CD4-positive, alpha-beta T cell treated with Interleukin-17A for 4 hours (primary cell): ENCODE data around the gene TWF1.
"Not testable (repeated sequence)": the region's sequence is repeated elsewhere in the genome, so short reads cannot be mapped to it uniquely, and the experiment has no call there.

Experiments used
- DNase-seq: peaks from one replicate; pipeline ENCODE4 v3.0.0-alpha.2; 2020; ENCODE audit warnings: mixed read lengths

TWF1 gene

DNA sequence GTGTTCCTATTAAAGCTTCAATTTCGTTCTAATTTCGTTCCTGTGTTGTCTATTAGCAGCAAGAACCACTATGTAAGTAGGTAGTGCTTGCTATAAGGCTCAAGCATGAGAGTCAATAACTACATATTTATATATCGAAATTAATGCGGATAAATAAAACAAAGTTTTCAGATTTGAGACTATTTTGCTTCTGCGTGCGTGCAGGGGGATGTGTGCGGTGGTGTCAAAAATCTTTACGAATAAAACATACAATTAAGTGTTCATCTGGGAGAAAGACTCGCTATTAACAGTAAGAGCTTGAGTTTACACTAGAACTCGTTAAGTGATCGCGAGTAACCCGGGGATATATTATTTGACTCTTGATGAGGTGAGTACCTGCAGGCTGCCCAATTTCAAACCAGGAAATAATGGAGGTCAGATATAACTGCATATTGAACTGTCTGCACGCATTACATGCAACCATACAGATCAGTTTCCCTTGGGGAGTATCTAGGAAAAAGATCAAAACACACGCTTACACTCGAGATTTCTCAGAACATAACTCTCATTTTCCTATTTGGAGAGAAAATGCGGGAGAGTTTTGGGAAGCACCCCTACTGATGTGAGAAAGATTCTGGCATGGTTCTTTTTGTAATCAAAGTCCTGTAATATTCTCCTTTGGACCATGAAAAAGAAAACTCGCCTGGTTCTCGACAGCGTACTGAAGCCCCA, 813 bp downstream of the TWF1 start:
- DNase-seq: no peak

DNA sequence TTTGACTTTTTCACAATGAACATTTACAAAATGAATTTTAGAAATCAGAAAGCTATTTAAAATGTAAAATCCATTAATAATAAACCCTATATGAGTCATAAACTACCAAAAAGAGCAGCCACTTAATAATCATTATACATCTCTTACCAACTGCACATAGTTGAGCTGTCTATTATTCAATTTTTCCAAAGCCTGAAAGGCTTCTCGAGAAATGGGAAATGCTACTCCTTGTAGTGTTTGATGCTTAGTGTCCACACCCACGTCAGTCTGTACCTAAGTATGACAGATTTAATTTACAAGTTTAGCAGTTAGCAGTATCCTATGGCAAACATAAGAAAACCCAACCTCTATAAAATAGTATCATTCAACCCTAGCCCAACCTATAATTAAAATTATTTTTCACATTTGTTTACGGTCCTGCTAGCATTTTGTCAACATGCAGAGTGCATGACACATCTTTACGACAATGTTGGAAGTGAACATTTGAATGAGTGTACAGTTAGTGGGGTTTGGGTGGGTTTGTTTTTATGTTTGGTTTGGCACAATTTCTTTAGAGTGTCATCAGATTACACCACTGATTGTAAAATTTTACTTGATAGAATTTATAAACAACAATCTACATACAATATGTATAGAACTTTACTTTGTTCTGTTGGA, 8.4 kb downstream of the TWF1 start:
- DNase-seq: no peak

DNA sequence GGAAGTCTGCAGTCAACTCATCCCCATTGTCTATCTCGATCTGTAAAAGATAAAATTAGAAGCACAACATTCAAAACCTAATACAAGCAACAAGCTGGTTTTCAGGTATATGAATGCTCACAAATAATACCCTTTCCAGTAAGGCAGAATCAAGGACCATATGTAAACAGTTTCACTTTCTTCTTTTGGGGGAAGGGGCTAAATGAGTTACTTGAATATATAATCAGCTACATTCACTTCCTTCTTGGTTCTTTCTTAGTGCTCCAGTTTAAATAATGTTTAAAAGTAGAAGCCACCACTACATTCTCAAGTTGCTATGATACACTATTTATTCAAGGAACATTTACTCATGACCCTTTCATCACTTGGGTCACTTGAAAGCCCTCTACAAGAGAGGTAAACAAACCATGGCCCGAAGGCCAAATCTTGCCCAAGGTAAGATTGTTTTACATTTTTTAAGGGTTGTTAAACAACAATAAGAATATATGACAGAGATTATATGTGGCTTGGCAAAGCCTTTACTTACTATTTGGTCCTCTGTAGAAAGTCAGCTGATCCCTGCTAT, 10.3 kb downstream of the TWF1 start:
- DNase-seq: no peak

DNA sequence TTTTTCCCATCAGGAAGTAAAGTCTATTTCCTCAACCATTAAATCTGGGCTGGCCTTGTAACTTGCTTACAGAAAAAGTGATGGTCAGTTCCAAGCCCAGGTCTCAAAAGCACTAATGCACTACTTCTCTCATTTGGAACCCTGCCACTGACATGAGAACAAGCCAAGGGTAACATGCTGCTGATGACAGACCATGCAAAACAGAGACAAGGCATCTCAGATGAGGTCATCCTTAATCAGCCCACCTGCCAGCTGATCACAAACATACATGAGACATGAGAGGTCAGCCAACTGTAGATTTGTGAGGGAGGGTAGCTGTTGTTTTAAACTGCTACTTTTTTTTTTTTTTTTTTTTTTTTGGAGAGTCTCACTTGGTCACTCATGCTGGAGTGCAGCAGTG, 16.2 kb downstream of the TWF1 start:
- no peak for DNase-seq

DNA sequence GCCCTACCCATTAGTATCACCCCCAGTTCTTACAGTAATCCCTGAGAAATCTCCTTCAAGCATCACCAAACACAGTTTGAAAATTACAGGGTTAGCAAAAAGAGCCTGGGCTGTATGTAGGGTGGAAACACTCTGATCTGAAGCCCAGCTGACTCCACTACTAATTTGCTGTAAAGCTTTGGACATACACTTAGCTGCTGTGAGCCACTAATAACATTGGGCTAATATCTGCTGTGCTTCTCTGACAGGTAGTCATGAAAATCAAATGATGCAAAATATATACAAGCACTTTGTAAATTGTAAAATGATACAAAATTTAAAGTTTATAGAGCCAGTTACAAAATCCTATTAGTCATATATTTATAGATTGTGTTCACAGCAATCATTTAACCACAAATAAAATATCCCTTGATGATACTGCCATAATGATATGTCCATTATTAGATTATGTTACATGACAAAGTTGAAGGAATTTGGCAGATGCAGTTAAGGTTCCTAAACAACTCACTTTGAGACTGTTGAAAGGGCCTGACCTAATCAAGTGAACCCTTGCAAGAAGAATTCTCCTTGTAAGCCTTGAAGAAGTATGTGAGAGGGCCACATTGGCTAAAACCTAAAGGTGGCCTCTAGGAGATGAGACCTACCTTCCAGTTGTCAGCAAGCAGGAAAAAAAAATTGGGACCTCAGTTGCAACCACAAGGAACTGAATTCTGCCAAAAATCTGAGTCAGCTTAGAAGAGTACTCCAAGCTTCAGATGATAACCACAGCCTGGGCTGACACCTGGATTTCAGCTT, 19.0 kb downstream of the TWF1 start:
- DNase-seq: no peak

DNA sequence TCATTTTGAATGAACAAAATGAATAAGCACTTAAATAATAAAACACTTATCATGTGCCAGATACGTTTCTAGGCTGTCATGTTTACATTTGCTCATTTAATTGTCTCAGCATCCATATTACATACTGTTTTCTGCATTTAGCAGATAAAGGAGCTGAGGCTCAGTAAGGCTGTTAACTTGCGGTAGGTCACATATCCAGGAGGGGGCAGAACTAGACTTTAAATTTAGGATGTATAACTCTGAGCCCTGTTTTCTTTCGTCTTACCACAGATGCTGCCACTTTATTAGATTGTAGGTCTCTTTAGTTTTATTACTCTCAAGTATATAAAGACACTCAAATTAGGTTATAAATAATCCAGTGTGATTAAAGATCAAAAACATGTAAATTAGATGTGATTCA, 29.6 kb downstream of the TWF1 start:
- DNase-seq: peak; percentile 18

DNA sequence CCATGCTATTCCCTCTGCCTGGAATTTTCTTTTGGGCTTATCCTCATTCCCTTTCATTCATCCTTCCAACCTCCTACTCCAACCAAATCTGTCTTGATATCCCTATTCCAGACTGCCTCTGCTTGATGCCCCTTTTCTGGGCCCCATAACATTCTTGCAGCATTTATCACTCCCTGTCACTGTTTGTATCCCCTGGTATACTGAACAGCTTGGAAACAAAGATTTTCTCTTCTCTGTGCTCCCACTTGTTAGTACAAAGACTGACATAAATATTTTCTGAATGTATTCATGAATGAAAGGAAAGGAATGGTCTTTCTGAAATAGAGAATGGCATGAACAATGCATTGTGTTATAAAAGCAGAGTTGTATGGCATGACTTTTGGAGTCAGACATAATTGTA, 39.8 kb downstream of the TWF1 start:
- no peak for DNase-seq

DNA sequence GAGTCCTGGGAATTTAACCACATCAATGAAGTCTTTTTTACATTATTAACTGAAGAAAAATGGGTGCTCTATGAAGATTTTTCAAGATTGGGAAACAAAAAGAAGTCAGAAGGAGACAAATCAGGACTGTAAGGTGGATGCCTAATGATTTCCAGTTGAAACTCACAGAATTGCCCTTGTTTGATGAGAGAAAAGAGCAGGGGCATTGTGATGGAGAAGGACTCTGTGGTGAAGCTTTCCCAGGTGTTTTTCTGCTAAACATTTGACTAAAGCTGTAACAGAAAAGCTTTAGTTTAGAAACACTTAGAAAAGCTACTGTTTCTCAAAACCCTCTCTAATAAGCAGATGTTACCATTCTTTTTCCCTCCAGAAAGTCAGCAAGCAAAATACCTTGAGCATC, 41.6 kb downstream of the TWF1 start:
- DNase-seq: no peak

DNA sequence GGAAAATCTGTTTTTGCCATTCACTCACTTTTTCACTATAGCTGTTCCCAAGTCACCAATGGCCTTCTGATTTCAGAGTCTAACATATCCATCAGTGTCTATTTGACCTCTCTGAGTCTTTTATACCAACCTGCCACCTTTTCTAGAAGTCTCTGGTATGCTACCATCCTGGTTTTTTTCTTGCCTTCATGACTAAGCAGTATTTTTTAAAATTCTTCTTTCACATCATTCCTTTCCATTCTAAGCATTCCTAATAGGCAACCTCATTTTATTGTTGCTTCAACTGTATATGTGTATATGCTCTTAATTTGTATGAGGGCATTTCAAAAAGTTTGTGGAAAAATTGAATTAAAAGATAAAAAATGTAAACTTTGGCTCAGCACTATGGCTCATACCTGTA, 42.3 kb downstream of the TWF1 start:
- no peak for DNase-seq

DNA sequence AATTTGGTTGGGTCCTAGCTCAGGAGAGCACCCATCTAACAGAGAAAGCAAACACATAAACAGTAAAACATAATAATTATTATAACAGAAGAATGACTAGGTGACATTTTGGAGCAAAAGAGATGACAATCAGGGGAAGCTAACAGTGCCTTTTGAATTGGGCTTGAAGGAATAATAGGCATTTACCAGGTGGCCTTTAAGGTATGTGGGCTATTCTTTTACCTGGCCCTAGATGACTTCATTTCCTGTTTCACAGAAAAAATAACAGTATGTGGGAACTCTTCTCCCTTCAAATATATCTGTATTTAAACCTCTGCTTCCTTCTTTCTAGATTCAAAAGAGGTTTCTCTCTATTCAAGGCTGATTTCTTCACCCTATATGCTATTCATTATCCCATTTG, 43.5 kb downstream of the TWF1 start:
- no peak for DNase-seq

DNA sequence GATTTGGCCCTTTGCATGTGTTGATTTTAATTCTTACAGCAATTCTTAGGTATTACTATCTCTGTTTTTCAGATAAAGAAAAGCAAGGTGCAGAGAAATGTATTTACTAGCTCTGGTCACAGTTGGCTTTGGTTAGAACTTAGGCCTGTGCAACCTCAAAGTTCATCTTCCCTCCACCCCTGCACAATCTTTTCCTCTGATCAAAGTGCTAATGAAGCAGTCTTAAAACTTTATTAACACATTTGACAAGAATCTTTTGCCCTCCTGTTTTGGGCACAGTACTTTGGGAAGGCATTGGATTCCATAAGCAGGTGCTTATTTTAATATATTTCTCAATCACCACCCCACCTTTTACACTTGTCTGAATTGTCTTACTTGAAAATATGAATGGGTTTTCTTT, 44.6 kb downstream of the TWF1 start:
- DNase-seq: no peak

DNA sequence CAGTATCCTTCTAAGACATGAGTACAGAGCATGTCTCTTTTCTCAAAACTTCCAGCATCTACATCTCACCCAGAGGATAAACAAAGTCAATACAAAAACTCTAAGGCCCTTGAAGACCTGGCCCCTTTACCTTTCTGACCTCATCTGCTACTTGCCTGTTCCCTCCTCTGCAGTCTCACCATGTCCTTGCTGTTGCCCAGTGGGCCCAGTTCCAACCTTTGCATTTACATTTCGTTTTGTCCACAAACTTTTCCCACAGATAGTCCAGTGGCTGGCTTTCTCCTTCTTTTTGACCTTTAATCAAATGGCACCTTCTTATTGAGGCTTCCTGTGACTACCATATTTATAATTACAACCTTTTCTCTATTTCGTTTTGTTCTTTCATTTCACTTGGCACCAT, 45.7 kb downstream of the TWF1 start:
- DNase-seq: no peak

DNA sequence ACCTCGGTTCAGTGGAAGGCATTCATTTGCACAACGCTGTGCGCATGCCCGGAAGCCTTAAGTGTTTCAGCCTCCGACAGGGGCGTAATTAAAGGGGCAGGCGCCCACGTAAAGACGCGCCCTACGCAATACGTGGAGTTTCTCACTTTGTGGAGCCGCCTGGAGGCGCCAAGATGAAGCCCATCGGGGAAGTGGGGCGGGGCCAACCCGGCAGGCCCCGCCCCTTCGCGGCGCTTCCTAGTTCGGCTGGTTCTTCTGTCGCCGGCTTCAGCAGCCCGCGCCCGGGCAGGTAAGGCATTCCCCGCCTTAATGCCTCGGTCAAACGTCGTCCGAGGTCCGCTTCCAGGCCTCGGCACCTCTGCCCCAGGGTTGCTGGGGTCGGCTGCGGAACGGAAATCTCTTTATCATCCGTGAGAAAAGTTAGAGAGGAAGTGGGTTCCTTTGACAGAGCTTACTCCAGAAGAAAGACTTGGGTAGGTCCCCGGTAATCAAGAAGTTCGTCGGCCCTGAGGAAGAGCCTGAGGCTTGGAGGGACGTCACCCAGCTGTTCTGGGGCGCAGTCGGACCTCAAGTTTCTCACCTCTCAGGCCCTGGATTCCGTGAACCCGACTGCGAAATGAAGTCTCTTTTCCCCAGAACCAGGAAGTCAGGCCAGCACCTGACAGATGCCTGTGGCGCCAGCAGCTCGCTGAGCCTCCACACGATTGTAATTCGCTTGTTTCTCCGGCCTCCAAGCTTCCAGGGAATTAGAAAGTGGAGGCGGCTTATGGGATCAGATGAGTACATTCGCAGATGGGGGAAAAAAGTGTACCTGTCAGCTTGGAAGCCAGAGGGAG, 47.2 kb downstream of the TWF1 start, which contains the start of the genes IRAK4 and PUS7L:
Gene IRAK4, plus strand, starts transcription at position 224 of the 836 bp plus-strand sequence. CDS start 9,161 bp downstream, outside the sequence.
Gene PUS7L, minus strand, starts transcription at position 63 of the 836 bp plus-strand sequence. CDS start 3,545 bp downstream, outside the sequence.
- peak; percentile 95 for DNase-seq

DNA sequence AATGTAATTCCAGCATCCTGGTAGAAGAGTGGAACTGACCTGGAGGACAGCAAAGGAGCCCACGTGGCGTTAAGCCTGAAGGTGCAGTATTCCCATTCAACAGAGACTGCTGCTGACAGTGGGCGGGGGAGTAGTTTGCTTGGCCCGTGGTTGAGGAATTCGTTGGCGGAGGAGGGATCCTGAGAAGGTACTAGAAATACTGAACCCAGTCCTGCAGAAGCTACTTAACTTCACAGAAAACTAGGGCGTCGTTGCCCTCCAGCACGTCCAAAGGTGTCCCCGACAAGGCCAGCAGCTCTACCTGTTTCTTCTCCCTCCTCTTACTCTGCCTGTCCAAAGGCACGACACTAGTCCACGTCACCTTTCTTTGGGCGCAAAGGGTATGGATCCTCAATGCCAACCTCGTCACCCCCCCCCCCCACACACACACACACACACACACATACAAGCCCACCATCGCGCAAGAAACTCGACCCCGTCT, 47.8 kb downstream of the TWF1 start:
- no peak for DNase-seq

DNA sequence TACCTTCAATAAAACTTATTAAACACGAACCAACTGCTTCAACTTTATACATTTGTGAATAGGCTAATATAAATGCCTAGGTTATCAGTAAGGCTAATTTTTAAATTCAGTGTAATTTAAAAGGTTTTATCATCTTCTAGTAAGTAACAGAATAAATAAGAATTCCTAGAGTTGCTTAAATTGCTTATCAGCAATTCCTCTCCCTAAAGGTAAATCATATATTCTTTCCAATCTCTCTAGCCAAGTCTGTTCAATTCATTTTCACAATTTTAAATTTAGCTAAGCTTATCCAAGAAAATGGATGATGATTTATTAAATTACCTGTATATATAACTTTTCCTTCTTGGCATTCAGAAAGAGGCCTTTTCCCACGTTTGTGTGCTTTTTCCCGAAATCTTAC, 52.1 kb downstream of the TWF1 start:
- no peak for DNase-seq

DNA sequence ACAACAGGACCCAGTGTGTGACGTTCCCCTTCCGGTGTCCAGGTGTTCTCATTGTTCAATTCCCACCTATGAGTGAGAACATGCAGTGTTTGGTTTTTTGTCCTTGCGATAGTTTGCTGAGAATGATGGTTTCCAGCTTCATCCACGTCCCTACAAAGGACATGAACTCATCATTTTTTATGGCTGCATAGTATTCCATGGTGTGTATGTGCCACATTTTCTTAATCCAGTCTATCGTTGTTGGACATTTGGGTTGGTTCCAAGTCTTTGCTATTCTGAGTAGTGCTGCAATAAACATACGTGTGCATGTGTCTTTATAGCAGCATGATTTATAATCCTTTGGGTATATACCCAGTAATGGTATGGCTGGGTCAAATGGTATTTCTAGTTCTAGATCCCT, 54.8 kb downstream of the TWF1 start:
- not testable (repeated sequence) for DNase-seq

DNA sequence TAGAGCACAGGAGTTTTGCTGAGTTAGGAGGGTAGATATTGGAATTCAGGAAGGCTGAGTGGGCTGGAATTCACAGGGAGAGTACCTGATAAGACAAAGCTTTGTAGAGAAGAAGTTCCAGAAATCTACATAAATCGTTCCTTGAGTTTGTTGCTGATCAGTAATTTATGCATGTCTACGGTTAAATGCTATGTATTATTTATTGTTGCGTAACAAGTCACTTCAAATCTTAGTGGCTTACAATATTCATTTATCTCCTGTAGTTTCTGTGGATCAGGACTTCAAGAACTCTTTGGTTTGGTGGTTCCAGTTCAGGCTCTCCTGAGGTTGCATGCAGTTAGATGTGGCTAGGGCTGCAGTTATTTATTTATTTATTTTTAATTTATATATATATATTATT, 55.3 kb downstream of the TWF1 start:
- no peak for DNase-seq

DNA sequence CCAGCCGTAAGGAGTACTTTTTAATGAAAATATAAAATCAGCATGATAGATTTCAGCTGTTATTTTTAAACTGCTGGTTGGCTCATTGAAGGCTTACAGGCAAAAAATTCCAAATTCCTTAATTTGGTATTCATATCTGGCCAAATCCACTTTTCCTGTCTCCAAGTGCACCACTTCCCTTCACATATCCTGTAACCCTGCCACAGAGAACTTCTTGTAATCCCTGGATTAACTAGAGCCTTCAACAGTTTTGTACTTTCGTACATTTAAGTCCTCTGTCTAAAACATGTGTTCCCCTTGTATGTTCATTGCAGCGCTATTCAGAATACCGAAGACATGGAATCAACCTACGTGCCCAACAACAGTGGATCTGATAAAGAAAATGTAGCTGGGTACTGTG, 57.1 kb downstream of the TWF1 start:
- DNase-seq: no peak

DNA sequence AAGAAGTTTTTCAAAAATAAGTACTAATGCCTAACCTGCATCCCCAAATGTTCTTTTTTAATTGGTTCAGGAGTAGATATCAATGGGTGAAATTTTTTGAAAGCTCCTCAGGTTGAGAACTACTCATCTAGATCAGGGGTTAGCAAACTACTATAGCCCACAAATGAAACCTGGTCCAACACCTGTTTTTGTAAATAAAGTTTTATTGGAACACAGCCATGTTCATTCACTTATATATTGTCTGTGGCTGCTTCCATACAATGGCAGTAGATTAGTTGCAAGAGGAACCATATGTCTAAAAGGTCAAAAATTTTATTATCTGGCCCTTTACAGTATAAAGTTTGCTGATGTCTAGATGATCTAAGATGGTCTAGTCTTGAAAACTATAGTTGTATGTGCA, 61.3 kb downstream of the TWF1 start:
- DNase-seq: no peak
